ENCODE measurements around the gene CRBN. TPM values are rescaled to one million over a fixed set of nuclear protein-coding genes. Genes with fewer than 3 reads are reported as not detected.
A peak's percentile ranks its signal among the peaks of the same experiment; 100 is the strongest.

CRBN gene
- 100 to 1,000 TPM; 144 to 148 TPM for total RNA-seq
- polyA plus RNA-seq (2013, experiment 1 of 2) = 88.0 TPM
- polyA plus RNA-seq (2013, experiment 2 of 2) = 83.7 TPM
- 37.5 to 254 (median 154) reads per million in 172 experiments for total RNA-seq

- peak; percentile 78 to 95 (median 86) for DNase-seq
- no peaks in the 10 kb centered on the region for H3K27me3 ChIP-seq (ENCODE audit: control insufficient read depth in 1 of 2, insufficient read depth in 2 of 2, low read length in 2 of 2)
- ATAC-seq (ENCODE audit: poor library complexity) = peak; percentile 96
- intact Hi-C loops (cut with DNase I, micrococcal nuclease) = loop anchor here (1.0 to 10.0 kb wide), 8 partner anchors 8 to 1315 kb away; partner anchors contain the start of genes ITPR1 (in 1 of the 2), SETMAR (in 1 of the 2) and TRNT1 (in 1 of the 2)
- peak within 1 kb of the TSS; percentile 69 to 94 for H3K27ac ChIP-seq (ENCODE audit: low read depth in 1 of 2, low read length in 2 of 2)
- H3K4me3 Mint-ChIP-seq = peak within 1 kb of the TSS; percentile 92
- ChIA-PET CTCF (interaction anchor here (0.9 to 1.0 kb wide), 3 partner anchors 11 to 17 kb away, joined by 3 to 5 read pairs (median 5); no protein-coding TSS in a partner anchor), POLR2A (interaction anchor here (0.6 to 2.2 kb wide), 9 partner anchors 10 to 1124 kb away, joined by 3 to 11 read pairs (median 3); no protein-coding TSS in a partner anchor)
- peak within 1 kb of the TSS; percentile 92 for H3K27ac Mint-ChIP-seq
- H3K36me3 ChIP-seq (ENCODE audit: insufficient read depth, low read length) = peaks cover 8% of the 10 kb centered on the region
- H3K4me1 ChIP-seq (ENCODE audit: insufficient read depth, low read length) = peaks cover 31% of the 10 kb centered on the region
- H3K27me3 Mint-ChIP-seq = no peaks in the 10 kb centered on the region
- TF ChIP-seq, protein P1, sequence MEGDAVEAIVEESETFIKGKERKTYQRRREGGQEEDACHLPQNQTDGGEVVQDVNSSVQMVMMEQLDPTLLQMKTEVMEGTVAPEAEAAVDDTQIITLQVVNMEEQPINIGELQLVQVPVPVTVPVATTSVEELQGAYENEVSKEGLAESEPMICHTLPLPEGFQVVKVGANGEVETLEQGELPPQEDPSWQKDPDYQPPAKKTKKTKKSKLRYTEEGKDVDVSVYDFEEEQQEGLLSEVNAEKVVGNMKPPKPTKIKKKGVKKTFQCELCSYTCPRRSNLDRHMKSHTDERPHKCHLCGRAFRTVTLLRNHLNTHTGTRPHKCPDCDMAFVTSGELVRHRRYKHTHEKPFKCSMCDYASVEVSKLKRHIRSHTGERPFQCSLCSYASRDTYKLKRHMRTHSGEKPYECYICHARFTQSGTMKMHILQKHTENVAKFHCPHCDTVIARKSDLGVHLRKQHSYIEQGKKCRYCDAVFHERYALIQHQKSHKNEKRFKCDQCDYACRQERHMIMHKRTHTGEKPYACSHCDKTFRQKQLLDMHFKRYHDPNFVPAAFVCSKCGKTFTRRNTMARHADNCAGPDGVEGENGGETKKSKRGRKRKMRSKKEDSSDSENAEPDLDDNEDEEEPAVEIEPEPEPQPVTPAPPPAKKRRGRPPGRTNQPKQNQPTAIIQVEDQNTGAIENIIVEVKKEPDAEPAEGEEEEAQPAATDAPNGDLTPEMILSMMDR (IDR thresholded peaks at IDR 0.05) = peak; percentile 99
- H3K4me3 ChIP-seq (ENCODE audit: low read length) = peak within 1 kb of the TSS; percentile 97
- H3K9me3 ChIP-seq (ENCODE audit: control insufficient read depth in 1 of 2, insufficient read depth in 1 of 2, low read length in 2 of 2) = no peaks in the 10 kb centered on the region
- H3K36me3 Mint-ChIP-seq (ENCODE audit: low read depth) = peaks cover 45% of the 10 kb centered on the region
- H3K4me1 Mint-ChIP-seq (ENCODE audit: low read depth) = peaks cover 45% of the 10 kb centered on the region
- no peaks in the 10 kb centered on the region for H3K9me3 Mint-ChIP-seq
Measured at GRCh38 chr3:3179407-3180094, at the start of gene CRBN. CRBN (minus strand) TSS chr3:3179691; CDS start chr3:3179687, 4 bp downstream.

GRCh38 chr3:3227640-3228039, 48.1 kb upstream of the CRBN start:
- ChIA-PET POLR2A (no interaction called here), CTCF (no interaction called here)
- Mint-ChIP-seq H3K4me3 (no peak overlapping the region), H3K4me1 (ENCODE audit: low read depth) (no peaks in the 10 kb centered on the region), H3K36me3 (ENCODE audit: low read depth) (no peaks in the 10 kb centered on the region), H3K9me3 (peaks cover 5% of the 10 kb centered on the region), H3K27me3 (no peaks in the 10 kb centered on the region), H3K27ac (no peak overlapping the region)
- Histone ChIP-seq H3K36me3 (ENCODE audit: insufficient read depth, low read length) (no peaks in the 10 kb centered on the region), H3K4me3 (ENCODE audit: low read length) (no peak overlapping the region), H3K4me1 (ENCODE audit: insufficient read depth, low read length) (no peaks in the 10 kb centered on the region), H3K9me3 (ENCODE audit: control insufficient read depth in 1 of 2, insufficient read depth in 1 of 2, low read length in 2 of 2) (peaks cover 3 to 7% of the 10 kb centered on the region in 2 experiments), H3K27me3 (ENCODE audit: control insufficient read depth in 1 of 2, insufficient read depth in 2 of 2, low read length in 2 of 2) (peaks cover 0 to 3% of the 10 kb centered on the region in 2 experiments), H3K27ac (ENCODE audit: low read depth in 1 of 2, low read length in 2 of 2) (no peak overlapping the region)
- no peak for DNase-seq
- intact Hi-C loops (cut with DNase I, micrococcal nuclease) = no loop called here
- no peak for ATAC-seq (ENCODE audit: poor library complexity)
- TF ChIP-seq, protein P1 (IDR thresholded peaks at IDR 0.05) = no peak

DNA sequence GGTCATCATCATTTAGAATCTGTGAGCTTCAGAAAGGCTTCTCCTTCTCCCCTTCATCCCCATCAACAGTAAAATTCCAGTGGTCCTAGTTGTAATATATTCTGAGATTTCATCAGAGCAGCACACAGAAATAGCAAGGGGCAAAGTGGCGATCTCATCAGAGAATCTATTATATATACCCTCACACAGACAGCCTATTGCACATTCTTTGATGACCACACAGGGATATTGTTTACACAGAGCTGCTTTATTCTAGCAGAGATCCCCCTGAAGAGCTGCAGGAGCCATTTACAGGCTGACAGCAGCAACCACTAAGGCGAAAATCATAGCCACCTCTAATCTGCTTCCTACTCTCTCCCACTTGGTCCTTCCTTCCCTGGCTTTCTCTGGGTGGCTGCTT, 42.0 kb upstream of the CRBN start:
- ATAC-seq (ENCODE audit: poor library complexity) (no peak), DNase-seq (no peak)
- Mint-ChIP-seq H3K9me3 (peaks cover 2% of the 10 kb centered on the region), H3K4me3 (no peak overlapping the region), H3K4me1 (ENCODE audit: low read depth) (no peaks in the 10 kb centered on the region), H3K27me3 (peaks cover 5% of the 10 kb centered on the region), H3K27ac (no peak overlapping the region), H3K36me3 (ENCODE audit: low read depth) (no peaks in the 10 kb centered on the region)
- CTCF ChIA-PET = no interaction called here
- no peaks in the 10 kb centered on the region for H3K9me3 ChIP-seq (ENCODE audit: control insufficient read depth in 1 of 2, insufficient read depth in 1 of 2, low read length in 2 of 2)
- no peaks in the 10 kb centered on the region for H3K4me1 ChIP-seq (ENCODE audit: insufficient read depth, low read length)
- no peak overlapping the region for H3K27ac ChIP-seq (ENCODE audit: low read depth in 1 of 2, low read length in 2 of 2)
- no peaks in the 10 kb centered on the region for H3K27me3 ChIP-seq (ENCODE audit: control insufficient read depth in 1 of 2, insufficient read depth in 2 of 2, low read length in 2 of 2)
- no peak overlapping the region for H3K4me3 ChIP-seq (ENCODE audit: low read length)
- POLR2A ChIA-PET = no interaction called here
- TF ChIP-seq, protein P1 (IDR thresholded peaks at IDR 0.05) = no peak
- intact Hi-C loops (cut with DNase I, micrococcal nuclease) = no loop called here
- no peaks in the 10 kb centered on the region for H3K36me3 ChIP-seq (ENCODE audit: insufficient read depth, low read length)
